HCT116 (cell line): Measurements from ENCODE around the gene PAK1. TPM values are rescaled to one million over a fixed set of nuclear protein-coding genes. Genes with fewer than 3 reads are reported as not detected.
A peak's percentile ranks its signal among the peaks of the same experiment; 100 is the strongest.

Experiments used
- ATAC-seq: fragments of 200-7000 bp; cut with Tn5 transposase; 2 replicates; pipeline ENCODE4 v1.9.1; 2020; ENCODE audit warnings: mild to moderate bottlenecking, moderate library complexity
- BruUV-seq: library from RNA; stranded (reverse); fragments of 400-500 nt; replicated peaks from 2 replicates; lab custom pipeline; 2021; lab: Mats Ljungman, UMichigan
- CTCF ChIA-PET: fragments of 300-600 bp; sonication (Branson Sonifier 250); formaldehyde crosslinking; loops from one replicate; lab custom pipeline; 2021; ENCODE audit warnings: antibody characterized with exemption; lab: Charles Lee
- POLR2A ChIA-PET: fragments of 300-600, 350-600 bp; sonication (Branson Sonifier 250); formaldehyde crosslinking; loops from one replicate; lab custom pipeline; 2021; ENCODE audit warnings: antibody characterized with exemption; lab: Charles Lee
- RAD21 ChIA-PET, 2 experiments: fragments of 300-600 bp; sonication (Branson Sonifier 250); formaldehyde crosslinking; loops; one replicate each; lab custom pipeline; 2023; ENCODE audit warnings: low total read pairs in 2 of 2; ENCODE audit not compliant: uncharacterized antibody in 2 of 2, unreplicated experiment in 2 of 2, low non-redundant PET in 1 of 2; lab: Charles Lee
- DNase-seq: peaks from one replicate; pipeline ENCODE4 v3.0.0-alpha.2; 2010; ENCODE audit warnings: low read depth, low spot score
- H2AFZ ChIP-seq: fragments of 200-600 bp; shearing (Covaris generic), sonication (generic); 2 replicates; pipeline ENCODE4 v1.6.1; 2017; ENCODE audit warnings: low read depth, mixed run types, mixed read lengths, antibody characterized with exemption, low read length; ENCODE audit not compliant: poor library complexity, severe bottlenecking
- H3K27ac ChIP-seq: 2 replicates; pipeline ENCODE4 v1.5.1; 2012; ENCODE audit warnings: low read depth, low read length
- H3K27me3 ChIP-seq: fragments of 200-600 bp; sonication (generic); 2 replicates; pipeline ENCODE4 v1.6.1; 2016; ENCODE audit warnings: mixed run types, low read length, mixed read lengths; ENCODE audit not compliant: insufficient read depth
- H3K36me3 ChIP-seq, 2 experiments: fragments of 200-500 bp in 1 of 2; fragments of 200-600 bp in 1 of 2; sonication (Bioruptor generic) in 1 of 2; sonication (generic) in 1 of 2; 2 replicates each; pipeline versions ENCODE4 v1.5.1 to v1.6.1; 2014 to 2016; ENCODE audit warnings: low read length in 2 of 2, inconsistent platforms in 1 of 2, mixed read lengths in 1 of 2, mixed run types in 1 of 2; ENCODE audit not compliant: insufficient read depth in 2 of 2, control insufficient read depth in 1 of 2
- H3K4me1 ChIP-seq, 2 experiments: fragments of 200-600 bp in 1 of 2; sonication (generic) in 1 of 2; 2 replicates each; pipeline versions ENCODE4 v1.5.1 to v1.6.1; 2012 to 2017; ENCODE audit warnings: low read length in 2 of 2, inconsistent platforms in 1 of 2, mild to moderate bottlenecking in 1 of 2, mixed read lengths in 1 of 2, mixed run types in 1 of 2, moderate library complexity in 1 of 2; ENCODE audit not compliant: insufficient read depth in 2 of 2, control insufficient read depth in 1 of 2
- H3K4me2 ChIP-seq: fragments of 200-600 bp; sonication (generic); 2 replicates; pipeline ENCODE4 v1.6.1; 2017; ENCODE audit warnings: mixed run types, low read length, mixed read lengths
- H3K4me3 ChIP-seq, 2 experiments: fragments of 200-600 bp in 1 of 2; sonication (generic) in 1 of 2; replicated peaks in 1 of 2; 2 replicates each; pipeline ENCODE4 v1.5.1; 2011 to 2016; ENCODE audit warnings: low read length in 2 of 2, control low read depth in 1 of 2, low read depth in 1 of 2, mild to moderate bottlenecking in 1 of 2, mixed read lengths in 1 of 2, mixed run types in 1 of 2
- H3K79me2 ChIP-seq: fragments of 200-600 bp; sonication (generic); 2 replicates; pipeline ENCODE4 v1.6.1; 2017; ENCODE audit warnings: mild to moderate bottlenecking, mixed run types, low read length, moderate library complexity, mixed read lengths; ENCODE audit not compliant: insufficient read depth
- H3K9ac ChIP-seq: fragments of 200-600 bp; sonication (generic); 2 replicates; pipeline ENCODE4 v1.6.1; 2016; ENCODE audit warnings: low read length, mixed read lengths
- H3K9me2 ChIP-seq: fragments of 200-600 bp; sonication (generic), shearing (Covaris generic); 2 replicates; pipeline ENCODE4 v1.6.1; 2017; ENCODE audit warnings: mixed run types, mild to moderate bottlenecking, moderate library complexity; ENCODE audit not compliant: insufficient read depth
- H3K9me3 ChIP-seq, 2 experiments: fragments of 200-500 bp in 1 of 2; fragments of 200-600 bp in 1 of 2; sonication (Bioruptor generic) in 1 of 2; sonication (generic) in 1 of 2; 2 replicates each; pipeline ENCODE4 v1.6.1; 2014 to 2017; ENCODE audit warnings: low read length in 2 of 2, mixed read lengths in 2 of 2, inconsistent platforms in 1 of 2, low read depth in 1 of 2, mild to moderate bottlenecking in 1 of 2, mixed run types in 1 of 2, moderate library complexity in 1 of 2; ENCODE audit not compliant: control insufficient read depth in 1 of 2, insufficient read depth in 1 of 2
- H4K20me1 ChIP-seq: fragments of 200-600 bp; sonication (generic), shearing (Covaris generic); 2 replicates; pipeline ENCODE4 v1.6.1; 2017; ENCODE audit warnings: mixed run types, mild to moderate bottlenecking, moderate library complexity; ENCODE audit not compliant: insufficient read depth
- CBX3 ChIP-seq: IDR thresholded peaks from 2 replicates; pipeline ENCODE4 v1.6.1; 2012; ENCODE audit warnings: low read depth
- EZH2phosphoT487 ChIP-seq: fragments of 200-600 bp; IDR thresholded peaks from 2 replicates; pipeline ENCODE4 v1.6.1; 2018; ENCODE audit warnings: antibody characterized with exemption, borderline replicate concordance
- POLR2A ChIP-seq: IDR thresholded peaks from 2 replicates; pipeline ENCODE4 v1.7.0; 2011; ENCODE audit warnings: borderline replicate concordance; ENCODE audit not compliant: insufficient read depth, insufficient read length; ENCODE audit errors: extremely low read depth
- POLR2AphosphoS5 ChIP-seq: IDR thresholded peaks from 2 replicates; pipeline ENCODE4 v1.6.1; 2011; ENCODE audit warnings: mild to moderate bottlenecking, low read depth, low read length, moderate library complexity
- RAD21 ChIP-seq: IDR thresholded peaks from 2 replicates; pipeline ENCODE4 v1.6.1; 2012; ENCODE audit warnings: low read depth, mild to moderate bottlenecking
- REST ChIP-seq: IDR thresholded peaks from 2 replicates; pipeline ENCODE4 v1.6.1; 2012; ENCODE audit warnings: low read depth
- SIN3A ChIP-seq: IDR thresholded peaks from 2 replicates; pipeline ENCODE4 v1.6.1; 2012; ENCODE audit warnings: low read depth
- intact Hi-C: fragments of 100-400 bp; cut with micrococcal nuclease; formaldehyde crosslinking; loops from 2 replicates; pipeline ENCODE4 v1.10.0; 2022
- total RNA-seq: library from RNA; stranded (reverse); gene quantifications from one replicate; pipeline ENCODE4 v1.2.1, GENCODE V29; 2021; ENCODE audit not compliant: unreplicated experiment
- TF ChIP-seq, protein P1 (sequence below): IDR thresholded peaks from 2 replicates; pipeline ENCODE4 v1.6.1; 2011; ENCODE audit warnings: mild to moderate bottlenecking, low read length, moderate library complexity; ENCODE audit not compliant: insufficient replicate concordance; ENCODE audit errors: extremely low read depth
- TF ChIP-seq, protein P2 (sequence below), 3 experiments: fragments of 200-600 bp in 1 of 3; sonication (generic) in 1 of 3; IDR thresholded peaks in 2 of 3; conservative IDR thresholded peaks in 1 of 3; 2 replicates each; pipeline ENCODE4 v1.5.1; 2012 to 2017; ENCODE audit warnings: low read depth in 2 of 3, low read length in 2 of 3, antibody characterized with exemption in 1 of 3, borderline replicate concordance in 1 of 3, control low read depth in 1 of 3, mild to moderate bottlenecking in 1 of 3, mixed read lengths in 1 of 3, mixed run types in 1 of 3, moderate library complexity in 1 of 3; ENCODE audit not compliant: insufficient read depth in 1 of 3
- TF ChIP-seq, protein P3 (sequence below): IDR thresholded peaks from 2 replicates; pipeline ENCODE4 v1.6.1; 2012

Gene PAK1
- total RNA-seq, 1 experiment from 2014 or later = 56.1 TPM

- no peaks in the 10 kb centered on the region for H3K9me3 ChIP-seq
- no peak overlapping the region for H3K4me2 ChIP-seq
- no peaks in the 10 kb centered on the region for H3K27me3 ChIP-seq
- no peak overlapping the region for H3K4me3 ChIP-seq
- BruUV-seq = no TSS peak
- TF ChIP-seq POLR2AphosphoS5 = no peak
- no peak for TF ChIP-seq POLR2A
- no peak for TF ChIP-seq SIN3A
- TF ChIP-seq RAD21 = no peak
- no peak for TF ChIP-seq REST
- H3K36me3 ChIP-seq = peaks cover 0 to 7% of the 10 kb centered on the region in 2 experiments; a peak in 1 of 4 replicates
- no peaks in the 10 kb centered on the region for H3K9me2 ChIP-seq
- no peaks in the 10 kb centered on the region for H3K79me2 ChIP-seq
- DNase-seq = no peak
- no peaks in the 10 kb centered on the region for H4K20me1 ChIP-seq
- CTCF ChIA-PET = no interaction called here
- no peak for ATAC-seq
- H3K4me1 ChIP-seq = peaks cover 3 to 10% of the 10 kb centered on the region in 2 experiments; a peak in 2 of 4 replicates
- POLR2A ChIA-PET = no interaction called here
- RAD21 ChIA-PET = no interaction called here
- H3K9ac ChIP-seq = no peak overlapping the region
- H3K27ac ChIP-seq = no peak overlapping the region
- no peak overlapping the region for H2AFZ ChIP-seq
- intact Hi-C loops = no loop called here
These were observed 102.2 kb downstream of the PAK1 start for GRCh38 chr11:77371646-77372045.

- no TSS peak for BruUV-seq
- no peak for ATAC-seq
These were observed 103.7 kb downstream of the PAK1 start for GRCh38 chr11:77370217-77370616.

More at GRCh38 chr11:77370217-77370616, 103.7 kb downstream of the PAK1 start:
- H3K36me3 ChIP-seq = peaks cover 0 to 7% of the 10 kb centered on the region in 2 experiments; a peak in 1 of 4 replicates
- POLR2A ChIA-PET = no interaction called here
- no peak overlapping the region for H3K4me3 ChIP-seq
- H3K79me2 ChIP-seq = no peaks in the 10 kb centered on the region
- no peaks in the 10 kb centered on the region for H3K27me3 ChIP-seq
- TF ChIP-seq, protein P1, sequence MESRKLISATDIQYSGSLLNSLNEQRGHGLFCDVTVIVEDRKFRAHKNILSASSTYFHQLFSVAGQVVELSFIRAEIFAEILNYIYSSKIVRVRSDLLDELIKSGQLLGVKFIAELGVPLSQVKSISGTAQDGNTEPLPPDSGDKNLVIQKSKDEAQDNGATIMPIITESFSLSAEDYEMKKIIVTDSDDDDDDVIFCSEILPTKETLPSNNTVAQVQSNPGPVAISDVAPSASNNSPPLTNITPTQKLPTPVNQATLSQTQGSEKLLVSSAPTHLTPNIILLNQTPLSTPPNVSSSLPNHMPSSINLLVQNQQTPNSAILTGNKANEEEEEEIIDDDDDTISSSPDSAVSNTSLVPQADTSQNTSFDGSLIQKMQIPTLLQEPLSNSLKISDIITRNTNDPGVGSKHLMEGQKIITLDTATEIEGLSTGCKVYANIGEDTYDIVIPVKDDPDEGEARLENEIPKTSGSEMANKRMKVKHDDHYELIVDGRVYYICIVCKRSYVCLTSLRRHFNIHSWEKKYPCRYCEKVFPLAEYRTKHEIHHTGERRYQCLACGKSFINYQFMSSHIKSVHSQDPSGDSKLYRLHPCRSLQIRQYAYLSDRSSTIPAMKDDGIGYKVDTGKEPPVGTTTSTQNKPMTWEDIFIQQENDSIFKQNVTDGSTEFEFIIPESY = no peak
- TF ChIP-seq, protein P2, sequence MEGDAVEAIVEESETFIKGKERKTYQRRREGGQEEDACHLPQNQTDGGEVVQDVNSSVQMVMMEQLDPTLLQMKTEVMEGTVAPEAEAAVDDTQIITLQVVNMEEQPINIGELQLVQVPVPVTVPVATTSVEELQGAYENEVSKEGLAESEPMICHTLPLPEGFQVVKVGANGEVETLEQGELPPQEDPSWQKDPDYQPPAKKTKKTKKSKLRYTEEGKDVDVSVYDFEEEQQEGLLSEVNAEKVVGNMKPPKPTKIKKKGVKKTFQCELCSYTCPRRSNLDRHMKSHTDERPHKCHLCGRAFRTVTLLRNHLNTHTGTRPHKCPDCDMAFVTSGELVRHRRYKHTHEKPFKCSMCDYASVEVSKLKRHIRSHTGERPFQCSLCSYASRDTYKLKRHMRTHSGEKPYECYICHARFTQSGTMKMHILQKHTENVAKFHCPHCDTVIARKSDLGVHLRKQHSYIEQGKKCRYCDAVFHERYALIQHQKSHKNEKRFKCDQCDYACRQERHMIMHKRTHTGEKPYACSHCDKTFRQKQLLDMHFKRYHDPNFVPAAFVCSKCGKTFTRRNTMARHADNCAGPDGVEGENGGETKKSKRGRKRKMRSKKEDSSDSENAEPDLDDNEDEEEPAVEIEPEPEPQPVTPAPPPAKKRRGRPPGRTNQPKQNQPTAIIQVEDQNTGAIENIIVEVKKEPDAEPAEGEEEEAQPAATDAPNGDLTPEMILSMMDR (IDR thresholded peaks at IDR 0.05 in 2 of 3, conservative IDR thresholded peaks at IDR 0.05 in 1 of 3; ENCODE audit: borderline replicate concordance in 1 of 3, insufficient read depth in 1 of 3, low read depth in 2 of 3, low read length in 2 of 3) = peak in 1 of 3 experiments; percentile 25; a peak in 1 of 6 replicates
- TF ChIP-seq CBX3 = no peak
- TF ChIP-seq EZH2phosphoT487 = no peak
- no peak for TF ChIP-seq SIN3A
- TF ChIP-seq, protein P3, sequence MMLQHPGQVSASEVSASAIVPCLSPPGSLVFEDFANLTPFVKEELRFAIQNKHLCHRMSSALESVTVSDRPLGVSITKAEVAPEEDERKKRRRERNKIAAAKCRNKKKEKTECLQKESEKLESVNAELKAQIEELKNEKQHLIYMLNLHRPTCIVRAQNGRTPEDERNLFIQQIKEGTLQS = no peak
- peak; percentile 12; the same call in 1 of the 2 replicates for TF ChIP-seq RAD21
- TF ChIP-seq, all 23 proteins: peak for 2
- H3K9me3 ChIP-seq = peaks cover 0 to 3% of the 10 kb centered on the region in 2 experiments; a peak in 1 of 4 replicates
- no peaks in the 10 kb centered on the region for H3K9me2 ChIP-seq
- no peak overlapping the region for H3K9ac ChIP-seq
- H3K4me2 ChIP-seq = no peak overlapping the region
- no peak overlapping the region for H2AFZ ChIP-seq
- no peak for DNase-seq
- CTCF ChIA-PET = interaction anchor here (0.6 to 0.9 kb wide), 2 partner anchors 16 to 243 kb away, joined by 3 read pairs; no protein-coding TSS in a partner anchor
- RAD21 ChIA-PET = no interaction called here
- H3K27ac ChIP-seq = no peak overlapping the region
- no peaks in the 10 kb centered on the region for H4K20me1 ChIP-seq
- H3K4me1 ChIP-seq = peaks cover 3 to 7% of the 10 kb centered on the region in 2 experiments; a peak in 2 of 4 replicates
- intact Hi-C loops = no loop called here
